GM12873 (cell line): ENCODE data around the gene RIOK2.

Experiments
- TF ChIP-seq, protein P1 (sequence below): IDR thresholded peaks from 2 replicates; pipeline ENCODE4 v1.5.1; 2012; ENCODE audit warnings: low read depth, mild to moderate bottlenecking, moderate library complexity, low read length, control low read depth; ENCODE audit not compliant: insufficient read depth; ENCODE audit errors: missing control alignments

RIOK2 gene

DNA sequence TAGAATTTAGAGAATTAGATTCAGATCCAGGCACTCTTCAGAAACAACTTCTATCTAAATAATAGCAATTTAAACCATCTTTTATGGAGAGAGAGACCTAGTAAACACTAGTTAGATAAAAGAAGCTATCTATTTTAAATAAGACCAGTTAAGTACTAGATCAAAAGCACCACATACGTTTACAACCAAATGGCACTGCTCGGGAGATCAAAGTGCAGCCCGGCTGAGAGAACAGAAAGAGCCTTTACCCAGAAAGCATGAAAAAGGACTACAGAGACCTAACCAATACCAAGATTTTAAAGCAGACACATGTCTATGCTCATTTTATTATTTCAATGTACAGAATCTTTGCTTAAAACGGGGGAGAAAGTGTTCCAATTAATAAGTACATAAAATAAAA, 71.4 kb downstream of the RIOK2 start:
- TF ChIP-seq, protein P1, sequence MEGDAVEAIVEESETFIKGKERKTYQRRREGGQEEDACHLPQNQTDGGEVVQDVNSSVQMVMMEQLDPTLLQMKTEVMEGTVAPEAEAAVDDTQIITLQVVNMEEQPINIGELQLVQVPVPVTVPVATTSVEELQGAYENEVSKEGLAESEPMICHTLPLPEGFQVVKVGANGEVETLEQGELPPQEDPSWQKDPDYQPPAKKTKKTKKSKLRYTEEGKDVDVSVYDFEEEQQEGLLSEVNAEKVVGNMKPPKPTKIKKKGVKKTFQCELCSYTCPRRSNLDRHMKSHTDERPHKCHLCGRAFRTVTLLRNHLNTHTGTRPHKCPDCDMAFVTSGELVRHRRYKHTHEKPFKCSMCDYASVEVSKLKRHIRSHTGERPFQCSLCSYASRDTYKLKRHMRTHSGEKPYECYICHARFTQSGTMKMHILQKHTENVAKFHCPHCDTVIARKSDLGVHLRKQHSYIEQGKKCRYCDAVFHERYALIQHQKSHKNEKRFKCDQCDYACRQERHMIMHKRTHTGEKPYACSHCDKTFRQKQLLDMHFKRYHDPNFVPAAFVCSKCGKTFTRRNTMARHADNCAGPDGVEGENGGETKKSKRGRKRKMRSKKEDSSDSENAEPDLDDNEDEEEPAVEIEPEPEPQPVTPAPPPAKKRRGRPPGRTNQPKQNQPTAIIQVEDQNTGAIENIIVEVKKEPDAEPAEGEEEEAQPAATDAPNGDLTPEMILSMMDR, result no peak

DNA sequence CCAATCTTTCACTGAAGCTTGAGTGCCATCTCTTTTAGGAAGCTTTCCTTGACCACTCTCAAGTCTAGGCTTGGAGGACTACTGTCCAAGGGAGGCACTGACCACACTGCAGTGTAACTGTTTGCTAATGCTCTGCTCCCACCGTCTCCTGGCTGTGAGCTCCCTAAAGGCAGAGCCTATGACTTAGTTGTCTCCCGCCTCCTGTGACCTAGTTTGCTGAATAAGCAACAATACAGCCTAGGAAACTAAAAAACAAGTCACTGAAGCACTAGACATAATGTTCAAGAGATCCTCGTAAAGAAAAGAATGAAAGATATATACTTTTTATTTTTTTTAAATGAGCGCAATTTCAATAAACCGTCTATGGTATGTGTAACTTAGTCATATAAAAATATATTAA, 72.0 kb downstream of the RIOK2 start:
- TF ChIP-seq, protein P1, result no peak
